Lung (tissue), 12 donors: Measurements from ENCODE around the gene CCDC134. TPM values are rescaled to one million over a fixed set of nuclear protein-coding genes. Genes with fewer than 3 reads are reported as not detected.

Experiments
- ATAC-seq: fragments of 200-7000 bp; cut with Tn5 transposase; one replicate; pipeline ENCODE4 v1.9.1; 2020; ENCODE audit warnings: moderate number of reproducible peaks; ENCODE audit not compliant: insufficient read depth, low FRiP score
- DNase-seq, 3 donors: peaks; one replicate each; pipeline ENCODE4 v3.0.0-alpha.2; 2013 to 2017
- H3K27ac ChIP-seq, 2 donors: one replicate each; pipeline ENCODE4 v1.5.1; 2013; ENCODE audit warnings: mild to moderate bottlenecking in 2 of 2, moderate library complexity in 2 of 2, control low read depth in 1 of 2, inconsistent platforms in 1 of 2, low read depth in 1 of 2, low read length in 1 of 2
- H3K27me3 ChIP-seq, 3 donors: one replicate each; pipeline ENCODE4 v1.5.1; 2013; ENCODE audit warnings: low read length in 2 of 3; ENCODE audit not compliant: control insufficient read depth in 3 of 3, insufficient read depth in 3 of 3
- H3K36me3 ChIP-seq, 4 donors: one replicate each; pipeline ENCODE4 v1.5.1; 2013; ENCODE audit warnings: low read length in 4 of 4, mild to moderate bottlenecking in 1 of 4, moderate library complexity in 1 of 4; ENCODE audit not compliant: control insufficient read depth in 4 of 4, insufficient read depth in 4 of 4
- H3K4me1 ChIP-seq, 5 donors: one replicate each; pipeline ENCODE4 v1.5.1; 2013; ENCODE audit warnings: low read length in 5 of 5, mild to moderate bottlenecking in 2 of 5, moderate library complexity in 1 of 5; ENCODE audit not compliant: control insufficient read depth in 5 of 5, insufficient read depth in 5 of 5
- H3K4me3 ChIP-seq: one replicate; pipeline ENCODE4 v1.5.1; 2013; ENCODE audit warnings: mild to moderate bottlenecking, control low read depth, moderate library complexity
- H3K9ac ChIP-seq, 2 donors: one replicate each; pipeline ENCODE4 v1.5.1; 2013; ENCODE audit warnings: low read length in 2 of 2, control low read depth in 1 of 2; ENCODE audit not compliant: insufficient read depth in 1 of 2
- H3K9me3 ChIP-seq, 4 donors: one replicate each; pipeline ENCODE4 v1.5.1; 2013; ENCODE audit warnings: low read length in 3 of 4, mild to moderate bottlenecking in 1 of 4, moderate library complexity in 1 of 4; ENCODE audit not compliant: control insufficient read depth in 4 of 4, insufficient read depth in 3 of 4
- CTCF ChIP-seq: IDR thresholded peaks from 2 replicates; pipeline ENCODE4 v1.5.1; 2012; ENCODE audit warnings: mild to moderate bottlenecking; ENCODE audit errors: control extremely low read depth, extremely low read depth
- WGBS, 2 donors: extraction: QIAGEN DNeasy Blood & Tissue Kit; methylation state at CpG; one replicate each; pipeline ENCODE4 v1.1.7; 2013; 5-methylcytosine and 5-hydroxymethylcytosine counted together
- polyA plus RNA-seq, 2 donors: library from polyadenylated mRNA; stranded (reverse); fragments of 200-250 nt; gene quantifications; one replicate each; pipeline ENCODE4 v1.2.1, GENCODE V29; 2013
- total RNA-seq, 2 donors: library from RNA; depleted of rRNA in 1 of 2; stranded (reverse); fragments of >200 nt in 1 of 2; gene quantifications; one replicate each; pipeline ENCODE4 v1.2.1, GENCODE V29; 2014 to 2021
- donor health status: control.
- donor health status: control.
- donor health status: Bipolar disorder and iron deficiency.
- donor health status: healthy.
- donor health status: DM: yes; HTN: yes; CAD: no.

The CCDC134 gene
- total and polyA plus RNA-seq, 4 donors: 2.5 to 10.6 (median 7.0) TPM

- Histone ChIP-seq H3K27ac (no peak overlapping the region), H3K4me1 (no peaks in the 10 kb centered on the region), H3K4me3 (no peak overlapping the region), H3K9ac (no peak overlapping the region), H3K36me3 (peaks cover 0 to 16% (median 12%) of the 10 kb centered on the region in 4 donors), H3K27me3 (no peaks in the 10 kb centered on the region), H3K9me3 (no peaks in the 10 kb centered on the region)
- no peak for TF ChIP-seq CTCF
- no peak for ATAC-seq
- DNase-seq: no peak
- WGBS, 2 donors: 93 to 94% methylated on average over 1 of the region's 1 CpG
Observed at GRCh38 chr22:41816241-41816640, 15.8 kb downstream of the CCDC134 start.

- DNase-seq: no peak
- Histone ChIP-seq H3K9me3 (no peaks in the 10 kb centered on the region), H3K9ac (no peak overlapping the region), H3K4me1 (no peaks in the 10 kb centered on the region), H3K36me3 (peaks cover 0 to 14% (median 11%) of the 10 kb centered on the region in 4 donors), H3K27me3 (no peaks in the 10 kb centered on the region), H3K4me3 (no peak overlapping the region), H3K27ac (no peak overlapping the region)
- no peak for TF ChIP-seq CTCF
- WGBS, 2 donors: 90 to 93% methylated on average over 2 of the region's 2 CpGs
- no peak for ATAC-seq
Observed at GRCh38 chr22:41816871-41817270, 16.4 kb downstream of the CCDC134 start.

- no peaks in the 10 kb centered on the region for H3K4me1 ChIP-seq
- H3K27ac ChIP-seq: no peak overlapping the region
- WGBS, 2 donors: 85 to 90% methylated on average over 5 of the region's 5 CpGs
- peaks cover 0 to 12% (median 10%) of the 10 kb centered on the region in 4 donors for H3K36me3 ChIP-seq
- H3K9ac ChIP-seq: no peak overlapping the region
- DNase-seq: no peak
- no peaks in the 10 kb centered on the region for H3K27me3 ChIP-seq
- no peak for ATAC-seq
- no peak overlapping the region for H3K4me3 ChIP-seq
- no peak for TF ChIP-seq CTCF
- H3K9me3 ChIP-seq: no peaks in the 10 kb centered on the region
Observed at GRCh38 chr22:41818011-41818410, 17.5 kb downstream of the CCDC134 start.

- Histone ChIP-seq H3K9ac (no peak overlapping the region), H3K4me3 (no peak overlapping the region), H3K9me3 (no peaks in the 10 kb centered on the region), H3K4me1 (no peaks in the 10 kb centered on the region), H3K36me3 (peaks cover 0 to 11% (median 8%) of the 10 kb centered on the region in 4 donors), H3K27ac (no peak overlapping the region), H3K27me3 (no peaks in the 10 kb centered on the region)
- TF ChIP-seq CTCF: no peak
- 92 to 96% methylated on average over 6 of the region's 6 CpGs for WGBS, 2 donors
- ATAC-seq: no peak
- DNase-seq: no peak
Observed at GRCh38 chr22:41818596-41818995, 18.1 kb downstream of the CCDC134 start.
